GM23248 (cell line): ENCODE results near the gene EVL. TPM values are rescaled to one million over a fixed set of nuclear protein-coding genes. Genes with fewer than 3 reads are reported as not detected.
"Not testable (repeated sequence)": the region's sequence is repeated elsewhere in the genome, so short reads cannot be mapped to it uniquely, and the experiment has no call there.

Source experiments
- DNase-seq: peaks from one replicate; pipeline ENCODE4 v3.0.0-alpha.2; 2015
- H2AFZ ChIP-seq: fragments of 200-600 bp; sonication (generic); 2 replicates; pipeline ENCODE4 v1.6.1; 2016; ENCODE audit warnings: antibody characterized with exemption
- H3F3A ChIP-seq: fragments of 200-600 bp; sonication (generic); 2 replicates; pipeline ENCODE4 v1.6.1; 2016; ENCODE audit warnings: mild to moderate bottlenecking, antibody characterized with exemption, mixed run types; ENCODE audit not compliant: insufficient read depth
- H3K27ac ChIP-seq: fragments of 200-600 bp; sonication (generic); 2 replicates; pipeline ENCODE4 v1.5.1; 2016; ENCODE audit warnings: mild to moderate bottlenecking
- H3K27me3 ChIP-seq: fragments of 200-600 bp; sonication (generic); replicated peaks from 2 replicates; pipeline ENCODE4 v1.6.1; 2016; ENCODE audit warnings: mild to moderate bottlenecking; ENCODE audit not compliant: insufficient read depth
- H3K36me3 ChIP-seq: fragments of 200-600 bp; sonication (generic); 2 replicates; pipeline ENCODE4 v1.6.1; 2016; ENCODE audit warnings: low read depth, mild to moderate bottlenecking
- H3K4me1 ChIP-seq: fragments of 200-600 bp; sonication (generic); 2 replicates; pipeline ENCODE4 v1.6.1; 2016; ENCODE audit warnings: mild to moderate bottlenecking; ENCODE audit not compliant: insufficient read depth
- H3K4me2 ChIP-seq: fragments of 200-600 bp; sonication (generic); one replicate; pipeline ENCODE4 v1.6.1; 2016; ENCODE audit warnings: mild to moderate bottlenecking; ENCODE audit not compliant: unreplicated experiment
- H3K4me3 ChIP-seq: fragments of 200-600 bp; sonication (generic); 2 replicates; pipeline ENCODE4 v1.5.1; 2016; ENCODE audit warnings: mild to moderate bottlenecking
- H3K79me2 ChIP-seq: fragments of 200-600 bp; sonication (generic); 2 replicates; pipeline ENCODE4 v1.6.1; 2016; ENCODE audit warnings: mild to moderate bottlenecking; ENCODE audit not compliant: insufficient read depth
- H3K9ac ChIP-seq: fragments of 200-600 bp; sonication (generic); 2 replicates; pipeline ENCODE4 v1.6.1; 2016; ENCODE audit warnings: mild to moderate bottlenecking
- H3K9me2 ChIP-seq: fragments of 200-600 bp; sonication (generic); 2 replicates; pipeline ENCODE4 v1.6.1; 2016; ENCODE audit warnings: mixed run types, mild to moderate bottlenecking, moderate library complexity; ENCODE audit not compliant: insufficient read depth
- H3K9me3 ChIP-seq: fragments of 200-600 bp; sonication (generic); one replicate; pipeline ENCODE4 v1.6.1; 2017; ENCODE audit warnings: low read depth
- H4K20me1 ChIP-seq: fragments of 200-600 bp; sonication (generic); 2 replicates; pipeline ENCODE4 v1.6.0; 2016; ENCODE audit not compliant: insufficient read depth
- EZH2 ChIP-seq: fragments of 200-600 bp; sonication (generic); IDR thresholded peaks from 2 replicates; pipeline ENCODE4 v1.6.1; 2018; ENCODE audit warnings: antibody characterized with exemption, mild to moderate bottlenecking; ENCODE audit not compliant: insufficient read depth, poor library complexity, severe bottlenecking
- EZH2phosphoT487 ChIP-seq: fragments of 200-600 bp; sonication (generic); IDR thresholded peaks from 2 replicates; pipeline ENCODE4 v1.6.1; 2018; ENCODE audit warnings: antibody characterized with exemption, moderate library complexity, mild to moderate bottlenecking, low read depth; ENCODE audit not compliant: insufficient read depth
- WGBS, 2 experiments: methylation state at CpG; one replicate each; pipeline ENCODE4 v1.1.6; 2015 to 2017; ENCODE audit warnings: low lambda C conversion rate in 2 of 2, low coverage in 1 of 2; ENCODE audit errors: missing lambda C conversion rate in 2 of 2; 5-methylcytosine and 5-hydroxymethylcytosine counted together
- in situ Hi-C: fragments of 300-500 bp; cut with MboI; formaldehyde crosslinking; loops from 2 replicates; pipeline ENCODE4 v1.15.0; 2020
- polyA plus RNA-seq: library from polyadenylated mRNA; unstranded; fragments of >200 nt; fragmentation: Nextera tagmentation; extraction: Ambion mirVana; gene quantifications from 2 replicates; pipeline ENCODE4 v1.2.1, GENCODE V29; 2016
- total RNA-seq: library from RNA; depleted of rRNA; stranded (reverse); fragments of >200 nt; shearing (Covaris generic); gene quantifications from 2 replicates; pipeline ENCODE4 v1.2.3, GENCODE V29; 2014

The EVL gene
- total and polyA plus RNA-seq, 2 experiments from 2014 or later: 6.6 to 29.9 TPM

DNA sequence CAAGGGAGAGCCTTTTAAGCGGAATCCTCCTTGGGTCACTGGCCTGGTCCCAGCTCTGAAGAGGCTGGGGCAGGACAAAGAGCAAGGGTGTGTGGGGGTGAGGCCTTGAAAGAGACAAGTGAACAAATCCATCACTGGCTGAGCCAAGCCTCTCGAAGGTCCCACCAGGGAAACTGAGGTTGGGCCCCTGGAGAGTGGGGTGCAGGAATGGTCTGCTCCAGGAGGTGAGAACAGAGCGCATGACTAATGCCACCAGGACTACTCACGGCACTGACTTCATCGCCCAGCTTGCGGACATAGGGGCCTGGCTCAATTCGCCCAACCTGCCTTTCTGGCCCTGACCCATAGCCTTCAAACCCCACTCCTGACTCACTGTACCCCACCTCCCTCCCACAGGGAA, 113.5 kb downstream of the EVL start:
- H3K9me3 ChIP-seq: no peaks in the 10 kb centered on the region
- DNase-seq: no peak
- H3K36me3 ChIP-seq: no peaks in the 10 kb centered on the region
- no peaks in the 10 kb centered on the region for H3F3A ChIP-seq
- no peak overlapping the region for H2AFZ ChIP-seq
- no peaks in the 10 kb centered on the region for H3K9me2 ChIP-seq
- H3K4me2 ChIP-seq: no peak overlapping the region
- in situ Hi-C loops: no loop called here
- TF ChIP-seq EZH2phosphoT487 (no peak), EZH2 (no peak)
- H4K20me1 ChIP-seq: no peaks in the 10 kb centered on the region
- H3K9ac ChIP-seq: no peak overlapping the region
- H3K4me1 ChIP-seq: 0 out of 2 replicates have a peak, but pooled peaks cover 5% of the 10 kb centered on the region
- H3K27ac ChIP-seq: no peak overlapping the region
- no peaks in the 10 kb centered on the region for H3K79me2 ChIP-seq
- no peak overlapping the region for H3K4me3 ChIP-seq
- WGBS, 2 experiments: 94 to 95% methylated on average over 6 to 7 of the region's 7 CpGs
- no peaks in the 10 kb centered on the region for H3K27me3 ChIP-seq

DNA sequence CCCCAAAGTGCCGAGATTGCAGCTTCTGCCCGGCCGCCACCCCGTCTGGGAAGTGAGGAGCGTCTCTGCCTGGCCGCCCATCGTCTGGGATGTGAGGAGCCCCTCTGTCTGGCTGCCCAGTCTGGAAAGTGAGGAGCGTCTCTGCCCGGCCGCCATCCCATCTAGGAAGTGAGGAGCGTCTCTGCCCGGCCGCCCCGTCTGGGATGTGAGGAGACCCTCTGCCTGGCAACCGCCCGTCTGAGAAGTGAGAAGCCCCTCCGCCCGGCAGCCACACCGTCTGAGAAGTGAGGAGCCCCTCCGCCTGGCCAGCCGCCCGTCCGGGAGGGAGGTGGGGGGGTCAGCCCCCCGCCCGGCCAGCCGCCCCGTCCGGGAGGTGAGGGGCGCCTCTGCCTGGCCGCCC, 115.4 kb downstream of the EVL start:
- H3K4me2 ChIP-seq, H3K9ac ChIP-seq, H2AFZ ChIP-seq, H3K36me3 ChIP-seq, H3K27me3 ChIP-seq, DNase-seq, H4K20me1 ChIP-seq, H3F3A ChIP-seq, H3K9me2 ChIP-seq, H3K79me2 ChIP-seq, H3K4me1 ChIP-seq, H3K27ac ChIP-seq, H3K9me3 ChIP-seq, in situ Hi-C loops, H3K4me3 ChIP-seq: not testable (repeated sequence)
- WGBS, 2 experiments: 88% methylated on average over 20 of the region's 30 CpGs; no CpG with 5 or more reads in 1 of the 2 experiments

DNA sequence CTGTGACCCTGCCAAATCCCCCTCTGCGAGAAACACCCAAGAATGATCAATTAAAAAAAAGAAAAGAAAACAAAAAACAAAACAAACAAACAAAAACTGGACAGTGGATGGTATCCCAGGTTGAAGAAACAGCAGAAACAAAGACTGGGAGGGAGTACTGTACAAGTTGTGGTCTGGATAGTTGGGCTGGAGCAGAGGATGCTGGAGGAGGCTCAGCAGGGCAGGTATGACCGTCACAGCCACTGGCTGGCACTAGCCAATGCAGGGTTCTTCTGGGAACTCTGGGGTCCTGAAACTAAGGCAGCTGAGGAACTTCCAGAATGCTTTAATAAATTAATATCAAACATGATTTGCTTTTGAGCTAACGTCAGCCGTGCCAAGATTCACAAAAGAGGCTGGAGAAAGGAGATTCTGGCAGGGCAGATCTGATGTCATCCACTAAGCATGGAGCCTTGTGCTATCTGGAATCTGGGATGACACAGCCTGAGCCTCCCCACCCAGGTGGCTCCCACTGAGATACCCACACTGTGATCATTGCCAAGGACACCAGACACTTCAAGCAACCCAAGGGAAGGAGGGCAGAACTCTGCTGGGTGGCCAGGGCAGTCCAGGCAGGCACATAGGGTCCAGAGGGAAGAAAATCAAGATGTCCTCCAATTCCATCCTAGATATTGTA, 116.8 kb downstream of the EVL start:
- H4K20me1 ChIP-seq, H3K27me3 ChIP-seq, H3K9ac ChIP-seq, H3K4me1 ChIP-seq, H3K9me2 ChIP-seq, in situ Hi-C loops, H3K4me3 ChIP-seq, H3F3A ChIP-seq, H3K79me2 ChIP-seq, H3K36me3 ChIP-seq, H3K9me3 ChIP-seq, H3K27ac ChIP-seq, H3K4me2 ChIP-seq: not testable (repeated sequence)
- 64 to 69% methylated on average over 3 to 4 of the region's 4 CpGs for WGBS, 2 experiments
- 0 out of 2 replicates have a peak overlapping the region, but pooled peaks have one; percentile 33 for H2AFZ ChIP-seq
- DNase-seq: peak; percentile 60

DNA sequence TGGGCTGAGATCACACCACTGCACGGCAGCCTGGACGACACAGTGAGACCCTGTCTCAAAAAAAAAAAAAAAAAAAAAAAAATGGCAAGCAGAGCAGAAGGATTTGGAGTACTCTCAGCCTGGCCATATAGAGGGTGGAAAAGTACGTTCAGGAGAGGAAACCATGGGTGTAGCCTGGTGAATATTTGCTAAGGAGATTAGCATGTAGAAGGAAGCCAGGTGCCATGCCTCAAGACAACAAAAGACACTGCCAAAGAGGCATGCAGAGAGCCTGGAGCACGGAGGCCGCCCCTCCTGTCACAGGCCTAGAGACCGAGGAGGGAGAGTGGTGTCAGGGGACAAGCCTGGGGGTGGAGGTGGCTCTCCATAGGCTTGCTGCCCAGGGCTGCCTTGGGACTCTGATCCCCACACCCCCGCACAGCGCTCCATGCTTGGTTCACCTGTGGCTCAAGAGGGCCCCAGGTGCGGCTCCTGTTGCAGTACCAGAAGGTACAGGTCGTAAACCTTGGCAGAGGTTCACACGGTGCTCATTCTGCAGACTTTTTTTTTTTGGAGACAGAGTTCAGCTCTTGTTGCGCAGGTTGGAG, 122.1 kb downstream of the EVL start:
- no peaks in the 10 kb centered on the region for H3K9me2 ChIP-seq
- no peak overlapping the region for H3K4me2 ChIP-seq
- H3K27ac ChIP-seq: no peak overlapping the region
- no peaks in the 10 kb centered on the region for H4K20me1 ChIP-seq
- H3F3A ChIP-seq: no peaks in the 10 kb centered on the region
- no peak for TF ChIP-seq EZH2phosphoT487
- no peak for TF ChIP-seq EZH2
- DNase-seq: no peak
- H3K4me3 ChIP-seq: no peak overlapping the region
- no peak overlapping the region for H3K9ac ChIP-seq
- WGBS, 2 experiments: 92 to 98% methylated on average over 11 to 12 of the region's 12 CpGs
- H2AFZ ChIP-seq: no peak overlapping the region
- H3K36me3 ChIP-seq: no peaks in the 10 kb centered on the region
- no peaks in the 10 kb centered on the region for H3K79me2 ChIP-seq
- no peaks in the 10 kb centered on the region for H3K27me3 ChIP-seq
- in situ Hi-C loops: no loop called here
- H3K4me1 ChIP-seq: peaks cover 3% of the 10 kb centered on the region; the same call in 1 of the 2 replicates
- no peaks in the 10 kb centered on the region for H3K9me3 ChIP-seq
